Choroid plexus epithelial cell (primary cell): Measurements from ENCODE around the gene HIP1R.

Source experiments
- DNase-seq: peaks from one replicate; pipeline ENCODE4 v3.0.0-alpha.2; 2010; ENCODE audit warnings: low read depth
- H3K4me3 ChIP-seq: 2 replicates; pipeline ENCODE4 v1.5.1; 2011; ENCODE audit warnings: low read depth, mild to moderate bottlenecking, control low read depth, low read length, moderate library complexity
- CTCF ChIP-seq: conservative IDR thresholded peaks from 2 replicates; pipeline ENCODE4 v1.5.1; 2011; ENCODE audit warnings: low read depth, mild to moderate bottlenecking, control low read depth, inconsistent platforms, low read length, moderate library complexity

The HIP1R gene

GRCh38 chr12:122854554-122854953 lies 19.3 kb downstream of the HIP1R start:
- no peak for TF ChIP-seq CTCF
- no peak overlapping the region for H3K4me3 ChIP-seq
- DNase-seq: no peak

- TF ChIP-seq CTCF: no peak
- DNase-seq: no peak
- H3K4me3 ChIP-seq: no peak overlapping the region
Observed at GRCh38 chr12:122855071-122855829, 20.0 kb downstream of the HIP1R start.

GRCh38 chr12:122855928-122856831 lies 20.9 kb downstream of the HIP1R start:
- H3K4me3 ChIP-seq: no peak overlapping the region
- TF ChIP-seq CTCF: no peak
- no peak for DNase-seq

- no peak for DNase-seq
- H3K4me3 ChIP-seq: no peak overlapping the region
- no peak for TF ChIP-seq CTCF
Observed at GRCh38 chr12:122856999-122857671, 21.9 kb downstream of the HIP1R start.

- H3K4me3 ChIP-seq: no peak overlapping the region
- no peak for DNase-seq
- TF ChIP-seq CTCF: no peak
Observed at GRCh38 chr12:122858171-122858570, 22.9 kb downstream of the HIP1R start.

GRCh38 chr12:122858591-122859302 lies 23.5 kb downstream of the HIP1R start:
- TF ChIP-seq CTCF: no peak
- no peak overlapping the region for H3K4me3 ChIP-seq
- DNase-seq: no peak
